ENCODE measurements around the gene PTPRK.

Gene PTPRK

GRCh38 chr6:128478230-128479047 lies 42.0 kb downstream of the PTPRK start:
- H3K18ac ChIP-seq (ENCODE audit: low read length), result no peak overlapping the region
- H2AK5ac ChIP-seq (ENCODE audit: low read length), result no peak overlapping the region
- no peak for DNase-seq
- H3K9ac ChIP-seq (ENCODE audit: low read length), result no peak overlapping the region
- no peak overlapping the region for H2BK15ac ChIP-seq (replicated peaks; ENCODE audit: low read depth)
- H3K4me2 ChIP-seq (ENCODE audit: low read length), result no peak overlapping the region
- H3K79me2 ChIP-seq (ENCODE audit: control insufficient read depth, insufficient read depth, low read length), result peaks cover 8% of the 10 kb centered on the region
- no peak overlapping the region for H2BK5ac ChIP-seq (ENCODE audit: low read length)
- no peak overlapping the region for H3K27ac ChIP-seq (ENCODE audit: low read depth, low read length)
- peaks cover 10% of the 10 kb centered on the region for H3K79me1 ChIP-seq (ENCODE audit: low read length)
- no peak overlapping the region for H3K4ac ChIP-seq (ENCODE audit: low read depth, low read length)
- H3K4me1 ChIP-seq (ENCODE audit: control insufficient read depth, low read depth, low read length), result peaks cover 2% of the 10 kb centered on the region
- H4K8ac ChIP-seq (ENCODE audit: low read depth, low read length), result no peak overlapping the region
- H3K4me3 ChIP-seq (ENCODE audit: low read length), result no peak overlapping the region
- no peaks in the 10 kb centered on the region for H3K27me3 ChIP-seq (ENCODE audit: insufficient read depth, low read length, poor library complexity)
- no peak overlapping the region for H2BK120ac ChIP-seq (ENCODE audit: low read depth, low read length)
- no peaks in the 10 kb centered on the region for H3K36me3 ChIP-seq (ENCODE audit: control insufficient read depth, insufficient read depth, low read length)
- no peak overlapping the region for H3K23ac ChIP-seq (ENCODE audit: low read length)
- H4K5ac ChIP-seq (ENCODE audit: low read length), result no peak overlapping the region
- no peak overlapping the region for H3K56ac ChIP-seq (ENCODE audit: low read length)
- no CpG with 5 or more reads among the region's 3 CpGs for WGBS (ENCODE audit: extremely low coverage, insufficient coverage, low lambda C conversion rate)

- Histone ChIP-seq H3K27ac (ENCODE audit: low read depth, low read length) (no peak overlapping the region), H3K9ac (ENCODE audit: low read length) (no peak overlapping the region), H3K4me3 (ENCODE audit: low read length) (no peak overlapping the region), H3K56ac (ENCODE audit: low read length) (no peak overlapping the region), H2BK5ac (ENCODE audit: low read length) (no peak overlapping the region), H3K79me1 (ENCODE audit: low read length) (peaks cover 7% of the 10 kb centered on the region), H2BK120ac (ENCODE audit: low read depth, low read length) (no peak overlapping the region), H3K36me3 (ENCODE audit: control insufficient read depth, insufficient read depth, low read length) (no peaks in the 10 kb centered on the region), H2BK15ac (replicated peaks; ENCODE audit: low read depth) (no peak overlapping the region), H3K4me1 (ENCODE audit: control insufficient read depth, low read depth, low read length) (no peaks in the 10 kb centered on the region), H3K4ac (ENCODE audit: low read depth, low read length) (no peak overlapping the region), H3K18ac (ENCODE audit: low read length) (no peak overlapping the region), H2AK5ac (ENCODE audit: low read length) (no peak overlapping the region), H3K79me2 (ENCODE audit: control insufficient read depth, insufficient read depth, low read length) (peaks cover 2% of the 10 kb centered on the region), H3K23ac (ENCODE audit: low read length) (no peak overlapping the region), H4K5ac (ENCODE audit: low read length) (no peak overlapping the region), H3K27me3 (ENCODE audit: insufficient read depth, low read length, poor library complexity) (no peaks in the 10 kb centered on the region), H3K4me2 (ENCODE audit: low read length) (no peak overlapping the region), H4K8ac (ENCODE audit: low read depth, low read length) (no peak overlapping the region)
- WGBS (ENCODE audit: extremely low coverage, insufficient coverage, low lambda C conversion rate), result no CpG with 5 or more reads among the region's 1 CpG
- DNase-seq, result no peak
Observed at GRCh38 chr6:128474933-128475332, 45.5 kb downstream of the PTPRK start.

- no peak overlapping the region for H2BK120ac ChIP-seq (ENCODE audit: low read depth, low read length)
- no peak overlapping the region for H3K4me3 ChIP-seq (ENCODE audit: low read length)
- H3K9ac ChIP-seq (ENCODE audit: low read length), result no peak overlapping the region
- H3K18ac ChIP-seq (ENCODE audit: low read length), result no peak overlapping the region
- H2BK5ac ChIP-seq (ENCODE audit: low read length), result no peak overlapping the region
- no peak overlapping the region for H3K4me2 ChIP-seq (ENCODE audit: low read length)
- no peaks in the 10 kb centered on the region for H3K36me3 ChIP-seq (ENCODE audit: control insufficient read depth, insufficient read depth, low read length)
- no peaks in the 10 kb centered on the region for H3K27me3 ChIP-seq (ENCODE audit: insufficient read depth, low read length, poor library complexity)
- H4K5ac ChIP-seq (ENCODE audit: low read length), result no peak overlapping the region
- no peak overlapping the region for H3K27ac ChIP-seq (ENCODE audit: low read depth, low read length)
- no peak overlapping the region for H2BK15ac ChIP-seq (replicated peaks; ENCODE audit: low read depth)
- WGBS (ENCODE audit: extremely low coverage, insufficient coverage, low lambda C conversion rate), result no CpG with 5 or more reads among the region's 1 CpG
- peaks cover 2% of the 10 kb centered on the region for H3K79me2 ChIP-seq (ENCODE audit: control insufficient read depth, insufficient read depth, low read length)
- H3K4me1 ChIP-seq (ENCODE audit: control insufficient read depth, low read depth, low read length), result no peaks in the 10 kb centered on the region
- no peak overlapping the region for H4K8ac ChIP-seq (ENCODE audit: low read depth, low read length)
- no peak overlapping the region for H2AK5ac ChIP-seq (ENCODE audit: low read length)
- H3K4ac ChIP-seq (ENCODE audit: low read depth, low read length), result no peak overlapping the region
- no peak overlapping the region for H3K23ac ChIP-seq (ENCODE audit: low read length)
- DNase-seq, result peak; percentile 45
- H3K56ac ChIP-seq (ENCODE audit: low read length), result no peak overlapping the region
- peaks cover 7% of the 10 kb centered on the region for H3K79me1 ChIP-seq (ENCODE audit: low read length)
Observed at GRCh38 chr6:128474481-128474880, 45.9 kb downstream of the PTPRK start.

- Histone ChIP-seq H3K36me3 (ENCODE audit: control insufficient read depth, insufficient read depth, low read length) (no peaks in the 10 kb centered on the region), H3K27ac (ENCODE audit: low read depth, low read length) (no peak overlapping the region), H4K5ac (ENCODE audit: low read length) (no peak overlapping the region), H3K27me3 (ENCODE audit: insufficient read depth, low read length, poor library complexity) (no peaks in the 10 kb centered on the region), H4K8ac (ENCODE audit: low read depth, low read length) (no peak overlapping the region), H2BK5ac (ENCODE audit: low read length) (no peak overlapping the region), H3K79me1 (ENCODE audit: low read length) (peaks cover 2% of the 10 kb centered on the region), H2BK120ac (ENCODE audit: low read depth, low read length) (no peak overlapping the region), H2AK5ac (ENCODE audit: low read length) (no peak overlapping the region), H3K23ac (ENCODE audit: low read length) (no peak overlapping the region), H3K4me2 (ENCODE audit: low read length) (no peak overlapping the region), H3K56ac (ENCODE audit: low read length) (no peak overlapping the region), H3K4me1 (ENCODE audit: control insufficient read depth, low read depth, low read length) (no peaks in the 10 kb centered on the region), H3K9ac (ENCODE audit: low read length) (no peak overlapping the region), H3K4ac (ENCODE audit: low read depth, low read length) (no peak overlapping the region), H2BK15ac (replicated peaks; ENCODE audit: low read depth) (no peak overlapping the region), H3K18ac (ENCODE audit: low read length) (no peak overlapping the region), H3K79me2 (ENCODE audit: control insufficient read depth, insufficient read depth, low read length) (no peaks in the 10 kb centered on the region), H3K4me3 (ENCODE audit: low read length) (no peak overlapping the region)
- no peak for DNase-seq
- WGBS (ENCODE audit: extremely low coverage, insufficient coverage, low lambda C conversion rate), result no CpG with 5 or more reads among the region's 4 CpGs
Observed at GRCh38 chr6:128471907-128472306, 48.5 kb downstream of the PTPRK start.

- Histone ChIP-seq H3K4me1 (ENCODE audit: control insufficient read depth, low read depth, low read length) (no peaks in the 10 kb centered on the region), H2BK15ac (replicated peaks; ENCODE audit: low read depth) (no peak overlapping the region)
- WGBS (ENCODE audit: extremely low coverage, insufficient coverage, low lambda C conversion rate), result no CpG with 5 or more reads among the region's 2 CpGs
Observed at GRCh38 chr6:128465368-128466343, 54.7 kb downstream of the PTPRK start.

More at GRCh38 chr6:128465368-128466343, 54.7 kb downstream of the PTPRK start:
- no peaks in the 10 kb centered on the region for H3K79me1 ChIP-seq (ENCODE audit: low read length)
- no peak for DNase-seq
- no peak overlapping the region for H3K9ac ChIP-seq (ENCODE audit: low read length)
- H3K27me3 ChIP-seq (ENCODE audit: insufficient read depth, low read length, poor library complexity), result no peaks in the 10 kb centered on the region
- H2BK5ac ChIP-seq (ENCODE audit: low read length), result no peak overlapping the region
- no peak overlapping the region for H3K27ac ChIP-seq (ENCODE audit: low read depth, low read length)
- no peaks in the 10 kb centered on the region for H3K36me3 ChIP-seq (ENCODE audit: control insufficient read depth, insufficient read depth, low read length)
- no peak overlapping the region for H4K5ac ChIP-seq (ENCODE audit: low read length)
- no peak overlapping the region for H3K23ac ChIP-seq (ENCODE audit: low read length)
- no peak overlapping the region for H3K4ac ChIP-seq (ENCODE audit: low read depth, low read length)
- no peak overlapping the region for H3K56ac ChIP-seq (ENCODE audit: low read length)
- H3K4me3 ChIP-seq (ENCODE audit: low read length), result no peak overlapping the region
- H4K8ac ChIP-seq (ENCODE audit: low read depth, low read length), result no peak overlapping the region
- H3K18ac ChIP-seq (ENCODE audit: low read length), result no peak overlapping the region
- H2AK5ac ChIP-seq (ENCODE audit: low read length), result no peak overlapping the region
- H3K79me2 ChIP-seq (ENCODE audit: control insufficient read depth, insufficient read depth, low read length), result no peaks in the 10 kb centered on the region
- H2BK120ac ChIP-seq (ENCODE audit: low read depth, low read length), result no peak overlapping the region
- H3K4me2 ChIP-seq (ENCODE audit: low read length), result no peak overlapping the region

All from mesendoderm (in vitro differentiated cells).